HepG2 (cell line): ENCODE measurements around the gene MSTO1. TPM values are rescaled to one million over a fixed set of nuclear protein-coding genes. Genes with fewer than 3 reads are reported as not detected.

ENCODE experiments used
- ATF1 ChIP-seq: IDR thresholded peaks from 2 replicates; pipeline ENCODE4 v1.6.1; 2016; ENCODE audit warnings: mild to moderate bottlenecking, control low read depth
- CCDC6 ChIP-seq: sonication (generic); formaldehyde crosslinking; IDR thresholded peaks from 2 replicates; pipeline ENCODE4 v1.8.1; 2022; ENCODE audit warnings: mild to moderate bottlenecking, missing genetic modification reagents, moderate library complexity
- ELF1 ChIP-seq: sonication (generic); formaldehyde crosslinking; IDR thresholded peaks from 2 replicates; pipeline ENCODE4 v1.4.0; 2020; ENCODE audit warnings: missing genetic modification reagents
- ETV5 ChIP-seq: IDR thresholded peaks from 2 replicates; pipeline ENCODE4 v1.6.1; 2018; ENCODE audit warnings: missing biosample characterization, missing genetic modification reagents, inconsistent platforms, borderline replicate concordance
- JUNB ChIP-seq: sonication (generic); formaldehyde crosslinking; IDR thresholded peaks from 2 replicates; pipeline ENCODE4 v1.8.0; 2022; ENCODE audit warnings: missing genetic modification reagents, mild to moderate bottlenecking, borderline replicate concordance
- LCORL ChIP-seq, 2 experiments: fragments of 450-650 bp in 1 of 2; sonication (generic) in 1 of 2; formaldehyde crosslinking in 1 of 2; IDR thresholded peaks; 2 replicates each; pipeline versions ENCODE4 v1.5.0 to v1.6.1; 2017 to 2020; ENCODE audit warnings: antibody characterized with exemption in 1 of 2, missing genetic modification reagents in 1 of 2
- MZF1 ChIP-seq: sonication (generic); formaldehyde crosslinking; IDR thresholded peaks from 2 replicates; pipeline ENCODE4 v1.8.1; 2023; ENCODE audit warnings: mild to moderate bottlenecking, missing genetic modification reagents, borderline replicate concordance
- NFYB ChIP-seq: sonication (generic); formaldehyde crosslinking; IDR thresholded peaks from 2 replicates; pipeline ENCODE4 v1.4.0; 2020; ENCODE audit warnings: missing genetic modification reagents
- SMC3 ChIP-seq: IDR thresholded peaks from 2 replicates; pipeline ENCODE4 v1.6.1; 2011; ENCODE audit warnings: low read length, improper control_type of control experiment
- SP5 ChIP-seq: IDR thresholded peaks from 2 replicates; pipeline ENCODE4 v1.6.1; 2016; ENCODE audit warnings: low read depth, borderline replicate concordance
- SRY ChIP-seq: sonication (generic); formaldehyde crosslinking; IDR thresholded peaks from 2 replicates; pipeline ENCODE4 v1.8.0; 2022; ENCODE audit warnings: mild to moderate bottlenecking, missing genetic modification reagents
- TEAD2 ChIP-seq: sonication (generic); formaldehyde crosslinking; IDR thresholded peaks from 2 replicates; pipeline ENCODE4 v1.9.0; 2021; ENCODE audit warnings: missing genetic modification reagents
- U2AF1 ChIP-seq: fragments of 200-400 bp; formaldehyde crosslinking; optimal IDR thresholded peaks from 2 replicates; pipeline ENCODE3; 2017; ENCODE audit warnings: mild to moderate bottlenecking, low read depth, low read length
- ZBTB8A ChIP-seq: sonication (generic); formaldehyde crosslinking; IDR thresholded peaks from 2 replicates; pipeline ENCODE4 v1.4.0; 2020; ENCODE audit warnings: mild to moderate bottlenecking, low read depth, missing genetic modification reagents, borderline replicate concordance
- ZFY ChIP-seq: sonication (generic); formaldehyde crosslinking; IDR thresholded peaks from 2 replicates; pipeline ENCODE4 v1.4.0; 2020; ENCODE audit warnings: missing genetic modification reagents
- ZNF24 ChIP-seq: fragments of 450-650 bp; IDR thresholded peaks from 2 replicates; pipeline ENCODE4 v1.6.1; 2017; ENCODE audit warnings: antibody characterized with exemption, mild to moderate bottlenecking
- polyA plus RNA-seq, 8 experiments: library from polyadenylated mRNA; depleted of rRNA in 3 of 8; stranded (reverse) in 7 of 8; unstranded in 1 of 8; fragments of >200 nt; fragmentation: Illumina TruSeq in 4 of 8; extraction: Trizol in 4 of 8; gene quantifications; 2 replicates each; pipeline versions ENCODE4 v1.2.1 to v1.2.3, GENCODE V29; 2011 to 2016; ENCODE audit warnings: low read depth in 4 of 8, missing spikeins in 1 of 8, mixed read lengths in 1 of 8; ENCODE audit not compliant: insufficient read depth in 1 of 8
- total RNA-seq, 5 experiments: library from RNA; depleted of rRNA; stranded (reverse); fragments of >200 nt; fragmentation: Illumina TruSeq; extraction: Trizol; gene quantifications; 2 replicates each; pipeline ENCODE4 v1.2.3, GENCODE V29; 2016; ENCODE audit warnings: low read depth in 1 of 5
- TF ChIP-seq, protein P1 (sequence below), 2 experiments: sonication (generic) in 1 of 2; formaldehyde crosslinking in 1 of 2; IDR thresholded peaks; 2 replicates each; pipeline versions ENCODE4 v1.4.0 to v1.6.1; 2016 to 2020; ENCODE audit warnings: borderline replicate concordance in 1 of 2, low read depth in 1 of 2, mild to moderate bottlenecking in 1 of 2, missing genetic modification reagents in 1 of 2
- TF ChIP-seq, protein P2 (sequence below): sonication (generic); formaldehyde crosslinking; IDR thresholded peaks from 2 replicates; pipeline ENCODE4 v1.5.1; 2020; ENCODE audit warnings: missing genetic modification reagents, mild to moderate bottlenecking, borderline replicate concordance
- TF ChIP-seq, protein P3 (sequence below): IDR thresholded peaks from 2 replicates; pipeline ENCODE4 v1.6.1; 2016; ENCODE audit warnings: missing compliant biosample characterization, missing genetic modification reagents, borderline replicate concordance
- TF ChIP-seq, protein P4 (sequence below): IDR thresholded peaks from 2 replicates; pipeline ENCODE4 v1.6.1; 2018; ENCODE audit warnings: missing genetic modification reagents
- TF ChIP-seq, protein P5 (sequence below): IDR thresholded peaks from 2 replicates; pipeline ENCODE4 v1.6.1; 2016; ENCODE audit warnings: mild to moderate bottlenecking, missing biosample characterization, missing genetic modification reagents

The MSTO1 gene
- total and polyA plus RNA-seq, 2 of the 13 experiments (the other 11 are each of a cell fraction or from before 2014, with no cell fraction given): 19.1 to 25.3 TPM

- TF ChIP-seq, protein P1, sequence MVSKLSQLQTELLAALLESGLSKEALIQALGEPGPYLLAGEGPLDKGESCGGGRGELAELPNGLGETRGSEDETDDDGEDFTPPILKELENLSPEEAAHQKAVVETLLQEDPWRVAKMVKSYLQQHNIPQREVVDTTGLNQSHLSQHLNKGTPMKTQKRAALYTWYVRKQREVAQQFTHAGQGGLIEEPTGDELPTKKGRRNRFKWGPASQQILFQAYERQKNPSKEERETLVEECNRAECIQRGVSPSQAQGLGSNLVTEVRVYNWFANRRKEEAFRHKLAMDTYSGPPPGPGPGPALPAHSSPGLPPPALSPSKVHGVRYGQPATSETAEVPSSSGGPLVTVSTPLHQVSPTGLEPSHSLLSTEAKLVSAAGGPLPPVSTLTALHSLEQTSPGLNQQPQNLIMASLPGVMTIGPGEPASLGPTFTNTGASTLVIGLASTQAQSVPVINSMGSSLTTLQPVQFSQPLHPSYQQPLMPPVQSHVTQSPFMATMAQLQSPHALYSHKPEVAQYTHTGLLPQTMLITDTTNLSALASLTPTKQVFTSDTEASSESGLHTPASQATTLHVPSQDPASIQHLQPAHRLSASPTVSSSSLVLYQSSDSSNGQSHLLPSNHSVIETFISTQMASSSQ (IDR thresholded peaks at IDR 0.05; ENCODE audit: low read depth): no peak
- TF ChIP-seq, protein P1 (CRISPR knock-in tag; IDR thresholded peaks at IDR 0.05; ENCODE audit: borderline replicate concordance): peak; percentile 40; the same call in 1 of the 2 replicates
- TF ChIP-seq ZNF24: no peak
- TF ChIP-seq, protein P2, sequence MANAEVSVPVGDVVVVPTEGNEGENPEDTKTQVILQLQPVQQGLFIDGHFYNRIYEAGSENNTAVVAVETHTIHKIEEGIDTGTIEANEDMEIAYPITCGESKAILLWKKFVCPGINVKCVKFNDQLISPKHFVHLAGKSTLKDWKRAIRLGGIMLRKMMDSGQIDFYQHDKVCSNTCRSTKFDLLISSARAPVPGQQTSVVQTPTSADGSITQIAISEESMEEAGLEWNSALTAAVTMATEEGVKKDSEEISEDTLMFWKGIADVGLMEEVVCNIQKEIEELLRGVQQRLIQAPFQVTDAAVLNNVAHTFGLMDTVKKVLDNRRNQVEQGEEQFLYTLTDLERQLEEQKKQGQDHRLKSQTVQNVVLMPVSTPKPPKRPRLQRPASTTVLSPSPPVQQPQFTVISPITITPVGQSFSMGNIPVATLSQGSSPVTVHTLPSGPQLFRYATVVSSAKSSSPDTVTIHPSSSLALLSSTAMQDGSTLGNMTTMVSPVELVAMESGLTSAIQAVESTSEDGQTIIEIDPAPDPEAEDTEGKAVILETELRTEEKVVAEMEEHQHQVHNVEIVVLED (CRISPR knock-in tag): peak; percentile 74; the same call in 1 of the 2 replicates
- TF ChIP-seq JUNB (CRISPR knock-in tag): no peak
- peak; percentile 38; the same call in 1 of the 2 replicates for TF ChIP-seq SP5 (CRISPR knock-in tag)
- TF ChIP-seq SMC3: no peak
- peak; percentile 80 for TF ChIP-seq ELF1 (CRISPR knock-in tag)
- peak; percentile 69 for TF ChIP-seq ZFY (CRISPR knock-in tag)
- TF ChIP-seq CCDC6 (CRISPR knock-in tag): no peak
- no peak for TF ChIP-seq MZF1 (CRISPR knock-in tag)
- no peak for TF ChIP-seq ATF1 (CRISPR knock-in tag)
- TF ChIP-seq U2AF1: no peak
- peak; percentile 90 for TF ChIP-seq NFYB (CRISPR knock-in tag)
- TF ChIP-seq LCORL (IDR thresholded peaks at IDR 0.05): no peak
- TF ChIP-seq LCORL (CRISPR knock-in tag; IDR thresholded peaks at IDR 0.05): no peak
- TF ChIP-seq, protein P3, sequence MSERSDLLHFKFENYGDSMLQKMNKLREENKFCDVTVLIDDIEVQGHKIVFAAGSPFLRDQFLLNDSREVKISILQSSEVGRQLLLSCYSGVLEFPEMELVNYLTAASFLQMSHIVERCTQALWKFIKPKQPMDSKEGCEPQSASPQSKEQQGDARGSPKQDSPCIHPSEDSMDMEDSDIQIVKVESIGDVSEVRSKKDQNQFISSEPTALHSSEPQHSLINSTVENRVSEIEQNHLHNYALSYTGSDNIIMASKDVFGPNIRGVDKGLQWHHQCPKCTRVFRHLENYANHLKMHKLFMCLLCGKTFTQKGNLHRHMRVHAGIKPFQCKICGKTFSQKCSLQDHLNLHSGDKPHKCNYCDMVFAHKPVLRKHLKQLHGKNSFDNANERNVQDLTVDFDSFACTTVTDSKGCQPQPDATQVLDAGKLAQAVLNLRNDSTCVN (CRISPR knock-in tag): no peak
- TF ChIP-seq SRY: 0 out of 2 replicates have a peak, but pooled peaks have one; percentile 73
- TF ChIP-seq, protein P4, sequence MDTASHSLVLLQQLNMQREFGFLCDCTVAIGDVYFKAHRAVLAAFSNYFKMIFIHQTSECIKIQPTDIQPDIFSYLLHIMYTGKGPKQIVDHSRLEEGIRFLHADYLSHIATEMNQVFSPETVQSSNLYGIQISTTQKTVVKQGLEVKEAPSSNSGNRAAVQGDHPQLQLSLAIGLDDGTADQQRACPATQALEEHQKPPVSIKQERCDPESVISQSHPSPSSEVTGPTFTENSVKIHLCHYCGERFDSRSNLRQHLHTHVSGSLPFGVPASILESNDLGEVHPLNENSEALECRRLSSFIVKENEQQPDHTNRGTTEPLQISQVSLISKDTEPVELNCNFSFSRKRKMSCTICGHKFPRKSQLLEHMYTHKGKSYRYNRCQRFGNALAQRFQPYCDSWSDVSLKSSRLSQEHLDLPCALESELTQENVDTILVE (CRISPR knock-in tag): no peak
- TF ChIP-seq ZBTB8A (CRISPR knock-in tag): no peak
- TF ChIP-seq, protein P5, sequence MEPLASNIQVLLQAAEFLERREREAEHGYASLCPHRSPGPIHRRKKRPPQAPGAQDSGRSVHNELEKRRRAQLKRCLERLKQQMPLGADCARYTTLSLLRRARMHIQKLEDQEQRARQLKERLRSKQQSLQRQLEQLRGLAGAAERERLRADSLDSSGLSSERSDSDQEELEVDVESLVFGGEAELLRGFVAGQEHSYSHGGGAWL (CRISPR knock-in tag): peak; percentile 86
- TF ChIP-seq ETV5 (CRISPR knock-in tag): no peak
- no peak for TF ChIP-seq TEAD2 (CRISPR knock-in tag)
These were observed at the start of gene MSTO1 (continued) for GRCh38 chr1:155609515-155610256.
